HG03439 (cell line): ENCODE results near the gene THRAP3.
"Not testable (repeated sequence)": the region's sequence is repeated elsewhere in the genome, so short reads cannot be mapped to it uniquely, and the experiment has no call there.

Source experiments
- ATAC-seq: cut with Tn5 transposase; IDR thresholded peaks from one replicate; pipeline ENCODE4 v1.9.1; 2021; ENCODE audit warnings: mild to moderate bottlenecking, moderate library complexity; ENCODE audit not compliant: unreplicated experiment

The THRAP3 gene

GRCh38 chr1:36223996-36224536, at the start of gene THRAP3:
TSS of gene THRAP3 (plus strand) at chr1:36224443. CDS start at chr1:36282564, 58,121 bp downstream.
- ATAC-seq, result peak; percentile 93

GRCh38 chr1:36174713-36175112, 49.5 kb upstream of the THRAP3 start:
- ATAC-seq, result no peak

GRCh38 chr1:36175137-36176095, 48.8 kb upstream of the THRAP3 start:
- ATAC-seq, result no peak

- ATAC-seq, result no peak
Measured at GRCh38 chr1:36176106-36176949, 47.9 kb upstream of the THRAP3 start.

- ATAC-seq, result no peak
Measured at GRCh38 chr1:36177589-36178431, 46.4 kb upstream of the THRAP3 start.

DNA sequence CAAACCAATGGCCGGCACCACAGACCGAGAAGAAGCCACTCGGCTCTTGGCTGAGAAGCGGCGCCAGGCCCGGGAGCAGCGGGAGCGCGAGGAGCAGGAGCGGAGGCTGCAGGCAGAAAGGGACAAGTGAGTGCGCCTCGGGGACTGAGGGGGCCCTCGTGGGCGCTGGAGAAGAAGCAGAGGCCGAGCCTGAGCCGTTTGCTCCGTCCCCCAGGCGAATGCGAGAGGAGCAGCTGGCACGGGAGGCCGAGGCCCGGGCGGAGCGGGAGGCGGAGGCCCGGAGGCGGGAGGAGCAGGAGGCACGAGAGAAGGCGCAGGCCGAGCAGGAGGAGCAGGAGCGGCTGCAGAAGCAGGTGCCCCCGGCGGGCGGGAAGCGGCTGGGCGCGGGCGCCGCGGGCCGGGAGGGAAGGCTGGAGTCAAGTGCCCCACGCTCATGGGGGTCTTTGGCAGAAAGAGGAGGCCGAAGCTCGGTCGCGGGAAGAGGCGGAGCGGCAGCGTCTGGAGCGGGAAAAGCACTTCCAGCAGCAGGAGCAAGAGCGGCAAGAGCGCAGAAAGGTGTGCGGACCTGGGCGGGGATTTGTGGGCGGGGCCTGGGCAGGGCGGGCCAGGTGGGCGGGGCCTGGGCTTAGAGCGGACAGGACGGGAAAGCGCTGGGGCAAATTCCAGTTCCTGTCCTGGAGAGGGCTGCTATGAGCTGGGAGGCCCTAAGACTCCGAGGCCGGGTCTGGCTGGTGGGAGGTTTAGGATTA, 45.6 kb upstream of the THRAP3 start:
- ATAC-seq, result no peak

DNA sequence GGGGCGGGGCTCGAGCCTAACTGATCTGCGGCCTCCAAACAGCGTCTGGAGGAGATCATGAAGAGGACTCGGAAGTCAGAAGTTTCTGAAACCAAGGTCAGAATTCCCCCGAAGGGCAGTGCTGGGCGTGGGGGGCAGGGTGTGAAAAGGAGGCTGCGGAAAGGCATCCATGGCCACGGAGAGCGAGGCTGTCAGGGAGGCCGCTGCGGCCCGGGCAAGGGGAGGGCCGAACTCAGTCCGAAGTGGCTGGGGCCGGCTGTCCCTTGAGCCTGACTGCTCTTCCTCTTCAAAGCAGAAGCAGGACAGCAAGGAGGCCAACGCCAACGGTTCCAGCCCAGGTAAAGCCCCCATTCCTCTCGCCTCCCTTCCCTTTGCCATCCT, 45.0 kb upstream of the THRAP3 start:
- ATAC-seq, result no peak

DNA sequence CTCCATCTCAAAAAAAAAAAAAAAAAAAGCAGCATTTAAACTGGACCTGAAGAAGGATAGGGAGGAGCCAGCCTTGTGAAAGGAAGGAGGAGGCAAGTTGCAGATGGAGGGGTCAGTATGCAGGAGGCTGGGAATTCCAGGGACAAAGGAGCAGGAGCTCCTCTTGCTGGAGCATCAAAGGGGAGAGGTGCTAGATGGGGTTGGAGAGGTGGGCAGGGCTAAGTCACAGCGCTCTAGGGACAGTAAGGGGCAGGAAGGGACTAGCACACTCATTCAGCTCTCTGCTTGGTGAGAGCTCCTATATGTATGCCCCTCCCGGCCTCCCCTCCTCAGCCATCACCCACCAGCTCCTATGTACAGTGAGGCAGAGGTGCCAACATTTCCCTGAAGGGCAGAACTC, 41.5 kb upstream of the THRAP3 start:
- no peak for ATAC-seq

DNA sequence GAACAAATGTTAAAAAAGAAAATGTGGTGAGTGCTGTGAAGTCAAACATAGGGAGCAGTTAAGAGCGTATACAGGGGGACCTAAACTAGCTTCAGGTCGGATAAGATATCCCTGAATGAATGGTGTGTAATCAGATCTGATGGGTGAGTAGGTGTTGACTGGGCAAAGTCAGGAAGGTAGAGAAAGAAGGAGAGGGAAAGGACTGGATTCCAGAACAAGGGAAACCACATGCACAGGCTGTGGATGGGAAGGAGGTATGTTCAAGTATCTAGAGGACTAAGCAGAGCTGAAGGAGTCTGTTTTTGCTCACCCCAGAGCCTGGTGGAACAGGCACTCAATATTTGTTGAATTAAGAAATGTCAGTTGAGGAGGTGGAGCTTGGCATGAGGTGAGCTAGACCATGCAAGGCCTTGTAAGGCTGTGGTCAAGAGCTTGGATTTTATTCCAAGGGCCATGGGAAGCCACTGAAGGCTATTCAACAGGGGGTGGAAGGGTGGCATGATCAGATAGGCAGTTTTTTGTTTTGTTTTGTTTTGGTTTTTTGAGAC, 40.9 kb upstream of the THRAP3 start:
- no peak for ATAC-seq

GRCh38 chr1:36187800-36188593, 36.2 kb upstream of the THRAP3 start:
- ATAC-seq, result no peak

DNA sequence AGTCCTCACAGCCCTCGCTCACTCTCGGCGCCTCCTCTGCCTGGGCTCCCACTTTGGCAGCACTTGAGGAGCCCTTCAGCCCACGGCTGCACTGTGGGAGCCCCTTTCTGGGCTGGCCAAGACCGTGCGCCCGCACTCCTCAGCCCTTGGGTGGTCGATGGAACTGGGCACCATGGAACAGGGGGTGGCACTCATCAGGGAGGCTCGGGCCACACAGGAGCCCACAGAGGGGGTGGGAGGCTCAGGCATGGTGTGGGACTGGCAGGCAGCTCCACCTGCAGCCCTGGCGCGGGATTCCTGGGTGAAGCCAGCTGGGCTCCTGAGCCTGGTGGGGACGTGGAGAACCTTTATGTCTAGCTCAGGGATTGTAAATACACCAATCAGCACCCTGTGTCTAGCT, 27.4 kb upstream of the THRAP3 start:
- not testable (repeated sequence) for ATAC-seq

DNA sequence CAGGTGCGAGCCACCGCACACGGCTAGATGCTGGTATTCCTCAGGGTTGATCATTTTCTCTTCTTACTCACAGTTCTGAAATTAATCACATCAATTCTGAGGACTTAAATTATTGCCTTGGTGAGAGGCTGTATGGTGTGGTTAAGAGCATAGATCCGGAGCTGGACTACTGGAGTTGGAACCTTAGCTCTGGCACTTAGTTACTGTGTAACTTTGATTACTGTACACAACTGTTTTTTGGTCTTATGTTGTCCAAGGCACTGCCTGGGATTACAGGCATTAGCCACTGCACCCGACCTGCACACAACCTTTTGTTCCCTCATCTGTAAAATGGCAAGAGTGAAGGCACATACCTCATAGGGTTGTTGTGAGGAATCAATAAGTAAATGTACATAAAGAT, 25.6 kb upstream of the THRAP3 start:
- no peak for ATAC-seq

GRCh38 chr1:36199934-36200741, 24.1 kb upstream of the THRAP3 start:
- ATAC-seq, result no peak

- no peak for ATAC-seq
Measured at GRCh38 chr1:36203027-36203553, 21.2 kb upstream of the THRAP3 start.

GRCh38 chr1:36203554-36204346, 20.5 kb upstream of the THRAP3 start:
- ATAC-seq, result no peak

GRCh38 chr1:36204347-36204909, 19.8 kb upstream of the THRAP3 start:
- no peak for ATAC-seq
